Stimulated activated CD4-positive, alpha-beta T cell treated with anti-CD3 and anti-CD28 coated beads, Interleukin-1b, Interleukin-23, amount 100 ng/mL, for 4 hours (primary cell): ENCODE data around the gene DAZ3.
"Not testable (repeated sequence)": the region's sequence is repeated elsewhere in the genome, so short reads cannot be mapped to it uniquely, and the experiment has no call there.

Source experiments
- DNase-seq, 2 donors: peaks; one replicate each; pipeline ENCODE4 v3.0.0-alpha.2; 2020; ENCODE audit warnings: low read depth in 2 of 2

The DAZ3 gene

GRCh38 chrY:24813293-24813692, at the start of gene DAZ3:
Gene DAZ3, minus strand, starts transcription at chrY:24813393. Its CDS starts 208 bp downstream, at chrY:24813185.
- DNase-seq = not testable (repeated sequence)

- not testable (repeated sequence) for DNase-seq
Observed at GRCh38 chrY:24833619-24834018, 20.4 kb upstream of the DAZ3 start, which contains the start of gene DAZ4. Gene DAZ4, plus strand, starts transcription at chrY:24833919. Its CDS starts 208 bp downstream, at chrY:24834127.

GRCh38 chrY:24825069-24825468, 11.9 kb upstream of the DAZ3 start:
- not testable (repeated sequence) for DNase-seq

GRCh38 chrY:24824184-24824879, 11.1 kb upstream of the DAZ3 start:
- DNase-seq = not testable (repeated sequence)

- DNase-seq = not testable (repeated sequence)
Observed at GRCh38 chrY:24821836-24822235, 8.6 kb upstream of the DAZ3 start.
